Mammary epithelial cell (primary cell): Measurements from ENCODE around the gene SRL.

Experiments
- EZH2 ChIP-seq: IDR thresholded peaks from 2 replicates; pipeline ENCODE4 v1.6.1; 2012; ENCODE audit warnings: low read length, inconsistent platforms, borderline replicate concordance
- TF ChIP-seq, protein P1 (sequence below), 2 donors: IDR thresholded peaks in 1 of 2; conservative IDR thresholded peaks in 1 of 2; 2 replicates each; pipeline ENCODE4 v1.5.1; 2011 to 2012; ENCODE audit warnings: inconsistent platforms in 2 of 2, low read length in 2 of 2, mild to moderate bottlenecking in 2 of 2, control low read depth in 1 of 2, low read depth in 1 of 2; ENCODE audit not compliant: insufficient read depth in 1 of 2; ENCODE audit errors: extremely low read depth in 1 of 2

DNA sequence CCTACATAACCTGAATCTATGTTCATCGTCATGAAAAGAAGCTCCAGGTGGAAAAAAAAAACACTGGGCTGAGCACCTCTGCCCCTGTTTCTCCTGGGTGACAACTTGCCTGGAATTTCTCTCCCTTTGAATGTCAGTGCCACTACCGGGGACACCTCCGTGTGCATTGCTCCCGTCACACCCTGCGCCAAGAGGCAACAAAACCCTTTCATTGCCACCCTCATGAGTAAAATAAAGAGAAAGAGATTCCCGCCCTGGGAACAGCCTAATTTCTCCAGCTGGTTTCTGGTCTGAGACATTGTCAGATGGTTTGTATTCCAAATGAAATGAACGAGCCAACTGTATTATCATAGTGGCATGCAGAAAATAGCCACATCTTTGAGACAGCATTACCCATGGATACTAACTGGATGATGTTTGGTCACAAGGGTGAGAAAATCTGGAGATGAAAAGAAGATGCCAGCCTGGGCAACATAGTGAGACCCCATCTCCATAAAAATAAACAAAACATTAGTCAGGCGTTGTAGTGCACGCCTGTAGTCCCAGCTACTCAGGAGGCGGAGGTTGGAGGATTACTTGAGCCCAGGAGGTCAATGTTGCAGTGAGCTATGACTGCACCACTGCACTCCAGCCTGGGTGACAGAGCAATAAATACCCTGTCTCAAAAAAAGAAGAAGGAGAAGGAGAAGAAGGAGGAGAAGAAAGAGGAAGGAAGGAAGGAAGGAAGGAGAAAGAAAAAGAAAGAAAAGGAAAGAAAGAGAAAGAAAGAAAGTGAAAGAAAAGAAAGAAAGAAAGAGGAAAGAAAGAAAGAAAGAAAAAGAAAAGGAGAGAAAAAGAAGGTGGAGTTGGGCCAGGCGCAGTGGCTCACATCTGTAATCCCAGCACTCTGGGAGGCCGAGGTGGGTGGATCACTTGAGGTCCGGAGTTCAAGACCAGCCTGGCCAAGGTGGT, 83.5 kb downstream of the SRL start:
- TF ChIP-seq, protein P1, sequence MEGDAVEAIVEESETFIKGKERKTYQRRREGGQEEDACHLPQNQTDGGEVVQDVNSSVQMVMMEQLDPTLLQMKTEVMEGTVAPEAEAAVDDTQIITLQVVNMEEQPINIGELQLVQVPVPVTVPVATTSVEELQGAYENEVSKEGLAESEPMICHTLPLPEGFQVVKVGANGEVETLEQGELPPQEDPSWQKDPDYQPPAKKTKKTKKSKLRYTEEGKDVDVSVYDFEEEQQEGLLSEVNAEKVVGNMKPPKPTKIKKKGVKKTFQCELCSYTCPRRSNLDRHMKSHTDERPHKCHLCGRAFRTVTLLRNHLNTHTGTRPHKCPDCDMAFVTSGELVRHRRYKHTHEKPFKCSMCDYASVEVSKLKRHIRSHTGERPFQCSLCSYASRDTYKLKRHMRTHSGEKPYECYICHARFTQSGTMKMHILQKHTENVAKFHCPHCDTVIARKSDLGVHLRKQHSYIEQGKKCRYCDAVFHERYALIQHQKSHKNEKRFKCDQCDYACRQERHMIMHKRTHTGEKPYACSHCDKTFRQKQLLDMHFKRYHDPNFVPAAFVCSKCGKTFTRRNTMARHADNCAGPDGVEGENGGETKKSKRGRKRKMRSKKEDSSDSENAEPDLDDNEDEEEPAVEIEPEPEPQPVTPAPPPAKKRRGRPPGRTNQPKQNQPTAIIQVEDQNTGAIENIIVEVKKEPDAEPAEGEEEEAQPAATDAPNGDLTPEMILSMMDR (conservative IDR thresholded peaks at IDR 0.05 in 1 of 2, IDR thresholded peaks at IDR 0.05 in 1 of 2; ENCODE audit: extremely low read depth in 1 of 2, insufficient read depth in 1 of 2, low read depth in 1 of 2, low read length in 2 of 2), result no peak
- no peak for TF ChIP-seq EZH2
